Neural cell (in vitro differentiated cells): ENCODE measurements around the gene SMAD2. TPM values are rescaled to one million over a fixed set of nuclear protein-coding genes. Genes with fewer than 3 reads are reported as not detected.
A peak's percentile ranks its signal among the peaks of the same experiment; 100 is the strongest.

Experiments
- H2AFZ ChIP-seq: fragments of 200-600, 300-800 bp; sonication (generic), shearing (Covaris generic); 2 replicates; pipeline ENCODE4 v1.6.0; 2014; ENCODE audit warnings: low read depth, mild to moderate bottlenecking, antibody characterized with exemption, low read length, moderate library complexity
- H3F3A ChIP-seq: fragments of 200-600 bp; shearing (Covaris generic); 2 replicates; pipeline ENCODE4 v1.6.1; 2016; ENCODE audit warnings: mild to moderate bottlenecking, moderate library complexity, mixed read lengths, antibody characterized with exemption, low read length; ENCODE audit not compliant: insufficient read depth, poor library complexity, severe bottlenecking
- H3K27ac ChIP-seq: fragments of 200-600, 300-800 bp; sonication (generic), shearing (Covaris generic); 2 replicates; pipeline ENCODE4 v1.5.1; 2014; ENCODE audit warnings: mild to moderate bottlenecking, low read length, moderate library complexity
- H3K27me3 ChIP-seq: fragments of 300-800, 200-600 bp; sonication (generic), shearing (Covaris generic); 2 replicates; pipeline ENCODE4 v1.6.0; 2014; ENCODE audit warnings: mild to moderate bottlenecking, low read depth, low read length, moderate library complexity; ENCODE audit not compliant: insufficient read depth
- H3K36me3 ChIP-seq: fragments of 300-800, 200-600 bp; sonication (generic), shearing (Covaris generic); 2 replicates; pipeline ENCODE4 v1.5.1; 2014; ENCODE audit warnings: mild to moderate bottlenecking, antibody characterized with exemption, low read length, moderate library complexity; ENCODE audit not compliant: insufficient read depth
- H3K4me2 ChIP-seq: fragments of 300-800, 200-600 bp; sonication (generic), shearing (Covaris generic); 2 replicates; pipeline ENCODE4 v1.6.0; 2014; ENCODE audit warnings: mild to moderate bottlenecking, low read length
- H3K4me3 ChIP-seq: fragments of 300-800, 200-600 bp; sonication (generic), shearing (Covaris generic); 2 replicates; pipeline ENCODE4 v1.5.1; 2014; ENCODE audit warnings: mild to moderate bottlenecking, low read length, moderate library complexity
- H3K79me2 ChIP-seq: fragments of 200-600 bp; shearing (Covaris generic); replicated peaks from 2 replicates; pipeline ENCODE4 v1.6.0; 2014; ENCODE audit warnings: mild to moderate bottlenecking, low read length, moderate library complexity; ENCODE audit not compliant: insufficient read depth
- H3K9ac ChIP-seq: fragments of 300-800, 200-600 bp; sonication (generic), shearing (Covaris generic); 2 replicates; pipeline ENCODE4 v1.6.1; 2016; ENCODE audit warnings: mild to moderate bottlenecking, low read length, mixed read lengths
- H3K9me2 ChIP-seq: fragments of 200-600 bp; shearing (Covaris generic); 2 replicates; pipeline ENCODE4 v1.6.1; 2016; ENCODE audit warnings: mild to moderate bottlenecking, low read length, mixed read lengths; ENCODE audit not compliant: insufficient read depth
- H3K9me3 ChIP-seq: fragments of 200-600, 300-800 bp; sonication (generic), shearing (Covaris generic); 2 replicates; pipeline ENCODE4 v1.6.1; 2016; ENCODE audit warnings: mild to moderate bottlenecking, mixed run types, low read length, moderate library complexity, mixed read lengths
- H4K20me1 ChIP-seq: fragments of 200-600 bp; shearing (Covaris generic); 2 replicates; pipeline ENCODE4 v1.6.1; 2016; ENCODE audit warnings: mild to moderate bottlenecking, mixed run types; ENCODE audit not compliant: insufficient read depth
- EP300 ChIP-seq: fragments of 450-650 bp; conservative IDR thresholded peaks from 2 replicates; pipeline ENCODE4 v1.6.1; 2014; ENCODE audit warnings: antibody characterized with exemption, mild to moderate bottlenecking, moderate library complexity; ENCODE audit not compliant: poor library complexity, severe bottlenecking
- EZH2 ChIP-seq: fragments of 200-600, 300-800 bp; shearing (Covaris generic), sonication (generic); IDR thresholded peaks from 2 replicates; pipeline ENCODE4 v1.6.1; 2014; ENCODE audit warnings: antibody characterized with exemption, low read length, borderline replicate concordance, mild to moderate bottlenecking; ENCODE audit not compliant: insufficient read depth, poor library complexity, severe bottlenecking
- MXI1 ChIP-seq: fragments of 450-650 bp; conservative IDR thresholded peaks from 2 replicates; pipeline ENCODE4 v1.6.1; 2014; ENCODE audit warnings: antibody characterized with exemption, mild to moderate bottlenecking; ENCODE audit not compliant: poor library complexity, severe bottlenecking
- POLR2AphosphoS5 ChIP-seq: IDR thresholded peaks from 2 replicates; pipeline ENCODE4 v1.6.1; 2012
- RAD21 ChIP-seq: fragments of 450-650 bp; conservative IDR thresholded peaks from 2 replicates; pipeline ENCODE4 v1.6.1; 2014; ENCODE audit warnings: antibody characterized with exemption, mild to moderate bottlenecking, moderate library complexity
- SMC3 ChIP-seq: fragments of 450-650 bp; conservative IDR thresholded peaks from 2 replicates; pipeline ENCODE4 v1.6.1; 2014; ENCODE audit warnings: antibody characterized with exemption, mild to moderate bottlenecking, moderate library complexity; ENCODE audit not compliant: poor library complexity
- TAF1 ChIP-seq: IDR thresholded peaks from 2 replicates; pipeline ENCODE4 v1.6.1; 2012; ENCODE audit warnings: low read depth
- polyA plus RNA-seq: library from polyadenylated mRNA; depleted of rRNA; stranded (reverse); fragments of >200 nt; gene quantifications from 2 replicates; pipeline ENCODE4 v1.2.3, GENCODE V29; 2014
- TF ChIP-seq, protein P1 (sequence below): IDR thresholded peaks from 2 replicates; pipeline ENCODE4 v1.6.1; 2012; ENCODE audit warnings: borderline replicate concordance
- TF ChIP-seq, protein P2 (sequence below): fragments of 450-650 bp; IDR thresholded peaks from 2 replicates; pipeline ENCODE4 v1.5.1; 2014; ENCODE audit warnings: antibody characterized with exemption, mild to moderate bottlenecking, moderate library complexity; ENCODE audit not compliant: poor library complexity, severe bottlenecking

Gene SMAD2
- polyA plus RNA-seq, 1 donor from 2014 or later: 64.7 TPM

- H3K36me3 ChIP-seq: no peaks in the 10 kb centered on the region
- H3K79me2 ChIP-seq: peaks cover 84% of the 10 kb centered on the region
- no peak overlapping the region for H3K27ac ChIP-seq
- no peaks in the 10 kb centered on the region for H3K9me2 ChIP-seq
- H4K20me1 ChIP-seq: no peaks in the 10 kb centered on the region
- no peak overlapping the region for H3K9ac ChIP-seq
- H2AFZ ChIP-seq: no peak overlapping the region
- TF ChIP-seq EZH2 (no peak), RAD21 (no peak), POLR2AphosphoS5 (no peak), MXI1 (no peak), SMC3 (no peak), EP300 (no peak)
- TF ChIP-seq, protein P1, sequence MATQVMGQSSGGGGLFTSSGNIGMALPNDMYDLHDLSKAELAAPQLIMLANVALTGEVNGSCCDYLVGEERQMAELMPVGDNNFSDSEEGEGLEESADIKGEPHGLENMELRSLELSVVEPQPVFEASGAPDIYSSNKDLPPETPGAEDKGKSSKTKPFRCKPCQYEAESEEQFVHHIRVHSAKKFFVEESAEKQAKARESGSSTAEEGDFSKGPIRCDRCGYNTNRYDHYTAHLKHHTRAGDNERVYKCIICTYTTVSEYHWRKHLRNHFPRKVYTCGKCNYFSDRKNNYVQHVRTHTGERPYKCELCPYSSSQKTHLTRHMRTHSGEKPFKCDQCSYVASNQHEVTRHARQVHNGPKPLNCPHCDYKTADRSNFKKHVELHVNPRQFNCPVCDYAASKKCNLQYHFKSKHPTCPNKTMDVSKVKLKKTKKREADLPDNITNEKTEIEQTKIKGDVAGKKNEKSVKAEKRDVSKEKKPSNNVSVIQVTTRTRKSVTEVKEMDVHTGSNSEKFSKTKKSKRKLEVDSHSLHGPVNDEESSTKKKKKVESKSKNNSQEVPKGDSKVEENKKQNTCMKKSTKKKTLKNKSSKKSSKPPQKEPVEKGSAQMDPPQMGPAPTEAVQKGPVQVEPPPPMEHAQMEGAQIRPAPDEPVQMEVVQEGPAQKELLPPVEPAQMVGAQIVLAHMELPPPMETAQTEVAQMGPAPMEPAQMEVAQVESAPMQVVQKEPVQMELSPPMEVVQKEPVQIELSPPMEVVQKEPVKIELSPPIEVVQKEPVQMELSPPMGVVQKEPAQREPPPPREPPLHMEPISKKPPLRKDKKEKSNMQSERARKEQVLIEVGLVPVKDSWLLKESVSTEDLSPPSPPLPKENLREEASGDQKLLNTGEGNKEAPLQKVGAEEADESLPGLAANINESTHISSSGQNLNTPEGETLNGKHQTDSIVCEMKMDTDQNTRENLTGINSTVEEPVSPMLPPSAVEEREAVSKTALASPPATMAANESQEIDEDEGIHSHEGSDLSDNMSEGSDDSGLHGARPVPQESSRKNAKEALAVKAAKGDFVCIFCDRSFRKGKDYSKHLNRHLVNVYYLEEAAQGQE: no peak
- TF ChIP-seq, protein P2, sequence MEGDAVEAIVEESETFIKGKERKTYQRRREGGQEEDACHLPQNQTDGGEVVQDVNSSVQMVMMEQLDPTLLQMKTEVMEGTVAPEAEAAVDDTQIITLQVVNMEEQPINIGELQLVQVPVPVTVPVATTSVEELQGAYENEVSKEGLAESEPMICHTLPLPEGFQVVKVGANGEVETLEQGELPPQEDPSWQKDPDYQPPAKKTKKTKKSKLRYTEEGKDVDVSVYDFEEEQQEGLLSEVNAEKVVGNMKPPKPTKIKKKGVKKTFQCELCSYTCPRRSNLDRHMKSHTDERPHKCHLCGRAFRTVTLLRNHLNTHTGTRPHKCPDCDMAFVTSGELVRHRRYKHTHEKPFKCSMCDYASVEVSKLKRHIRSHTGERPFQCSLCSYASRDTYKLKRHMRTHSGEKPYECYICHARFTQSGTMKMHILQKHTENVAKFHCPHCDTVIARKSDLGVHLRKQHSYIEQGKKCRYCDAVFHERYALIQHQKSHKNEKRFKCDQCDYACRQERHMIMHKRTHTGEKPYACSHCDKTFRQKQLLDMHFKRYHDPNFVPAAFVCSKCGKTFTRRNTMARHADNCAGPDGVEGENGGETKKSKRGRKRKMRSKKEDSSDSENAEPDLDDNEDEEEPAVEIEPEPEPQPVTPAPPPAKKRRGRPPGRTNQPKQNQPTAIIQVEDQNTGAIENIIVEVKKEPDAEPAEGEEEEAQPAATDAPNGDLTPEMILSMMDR: no peak
- no peaks in the 10 kb centered on the region for H3K9me3 ChIP-seq
- H3F3A ChIP-seq: no peaks in the 10 kb centered on the region
- no peak overlapping the region for H3K4me2 ChIP-seq
- H3K27me3 ChIP-seq: no peaks in the 10 kb centered on the region
- no peak overlapping the region for H3K4me3 ChIP-seq
These were observed 21.0 kb downstream of the SMAD2 start for GRCh38 chr18:47909484-47909883.

DNA sequence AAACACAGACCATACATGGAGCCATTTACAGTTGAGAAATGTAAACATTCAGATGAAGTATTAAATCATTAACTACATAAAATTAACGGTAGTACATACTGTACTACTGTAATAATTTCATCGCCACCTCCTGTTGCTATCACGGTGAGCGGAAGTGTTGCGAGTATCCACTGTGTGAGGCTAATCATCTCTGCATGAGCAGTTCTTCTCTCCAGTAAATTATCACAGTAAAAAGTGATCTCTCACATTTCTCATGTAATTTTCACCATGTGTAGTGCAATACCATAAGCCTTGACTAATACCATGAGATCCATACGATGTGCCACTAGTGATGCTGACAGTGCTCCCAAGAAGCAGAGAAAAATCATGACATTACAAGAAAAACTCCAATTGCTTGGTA lies 21.9 kb downstream of the SMAD2 start:
- Histone ChIP-seq H3K4me2 (no peak overlapping the region), H3K9me3 (no peaks in the 10 kb centered on the region), H3K27ac (peak overlapping the region; percentile 15), H3F3A (no peaks in the 10 kb centered on the region), H4K20me1 (no peaks in the 10 kb centered on the region), H3K79me2 (peaks cover 84% of the 10 kb centered on the region), H2AFZ (no peak overlapping the region), H3K4me3 (no peak overlapping the region), H3K27me3 (no peaks in the 10 kb centered on the region), H3K9ac (no peak overlapping the region), H3K9me2 (no peaks in the 10 kb centered on the region), H3K36me3 (no peaks in the 10 kb centered on the region)
- TF ChIP-seq TAF1 (no peak), MXI1 (peak; percentile 27), POLR2AphosphoS5 (peak; percentile 77), RAD21 (no peak)
- TF ChIP-seq, protein P2: no peak
- TF ChIP-seq, protein P1: no peak
